Activated CD4-positive, alpha-beta T cell treated with anti-CD3 and anti-CD28 coated beads, Interleukin-2, Interleukin-4, amounts not matched to agents 100 ng/mL and 50 ng/mL, durations not matched to agents 16 hours and 8 hours (primary cell): ENCODE data around the gene HSD17B11.
"Not testable (repeated sequence)": the region's sequence is repeated elsewhere in the genome, so short reads cannot be mapped to it uniquely, and the experiment has no call there.

Experiments
- DNase-seq: peaks from one replicate; pipeline ENCODE4 v3.0.0-alpha.2; 2020; ENCODE audit warnings: low spot score

HSD17B11 gene

GRCh38 chr4:87305562-87305961, 85.4 kb downstream of the HSD17B11 start:
- DNase-seq, result no peak

GRCh38 chr4:87304745-87305432, 86.1 kb downstream of the HSD17B11 start:
- no peak for DNase-seq

GRCh38 chr4:87299898-87300297, 91.1 kb downstream of the HSD17B11 start:
- no peak for DNase-seq

DNA sequence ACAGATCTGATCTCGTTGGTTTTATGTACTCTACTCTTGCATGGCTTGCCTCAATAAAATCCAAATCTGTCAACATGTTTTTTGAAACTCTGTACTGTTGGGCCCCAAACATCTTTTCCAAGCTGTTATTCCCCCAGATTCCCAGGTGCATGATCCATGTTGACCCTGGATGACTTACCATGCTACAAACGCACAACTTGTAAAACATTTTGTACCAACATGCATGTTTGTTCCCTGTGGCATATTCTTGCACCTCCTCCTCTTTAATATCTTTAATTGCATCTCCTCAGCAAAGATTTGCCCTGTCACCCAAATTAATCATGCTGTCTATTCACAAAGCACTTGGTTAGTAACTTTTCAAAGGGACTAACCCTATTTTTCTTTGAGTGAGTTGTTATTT, 92.6 kb downstream of the HSD17B11 start:
- DNase-seq, result no peak

DNA sequence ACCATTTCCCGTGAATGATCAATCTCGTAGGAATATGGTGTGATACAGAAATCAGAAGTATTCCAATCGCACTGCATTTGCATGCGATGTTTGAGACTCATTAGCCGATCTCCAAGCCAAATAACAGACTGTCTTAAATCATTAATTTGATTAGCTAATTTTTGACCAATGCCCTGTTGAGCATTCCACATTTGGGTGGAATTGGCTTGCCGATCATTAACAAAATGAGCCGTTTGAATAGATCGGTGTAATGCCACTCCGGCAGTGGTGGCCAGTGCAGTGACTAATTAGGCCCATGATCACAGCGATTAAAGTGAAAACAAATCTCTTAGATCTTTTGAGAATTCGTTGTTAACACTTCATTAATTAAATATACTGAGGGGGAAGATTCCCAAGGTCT, 96.1 kb downstream of the HSD17B11 start:
- not testable (repeated sequence) for DNase-seq

DNA sequence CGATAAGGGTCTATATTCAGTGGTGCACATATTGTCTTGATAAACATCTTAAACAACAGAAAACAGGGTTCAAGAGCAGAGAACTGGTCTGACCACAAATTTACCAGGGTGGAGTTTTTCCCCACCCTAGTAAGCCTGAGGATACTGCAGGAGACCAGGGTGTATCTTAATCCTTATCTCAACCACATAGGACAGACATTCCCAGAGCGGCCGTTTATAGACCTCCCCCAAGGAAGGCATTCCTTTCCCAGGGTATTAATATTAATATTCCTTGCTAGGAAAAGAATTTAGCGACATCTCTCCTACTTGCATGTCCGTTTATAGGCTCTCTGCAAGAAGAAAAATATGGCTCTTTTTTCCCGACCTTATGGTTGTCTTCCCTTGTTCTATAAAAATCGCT, 97.1 kb downstream of the HSD17B11 start:
- DNase-seq, result not testable (repeated sequence)

- DNase-seq, result no peak
Measured at GRCh38 chr4:87286970-87287369, 104.0 kb downstream of the HSD17B11 start.
